PFSK-1 (cell line): ENCODE results near the gene RBBP8NL.

Experiments
- FOXP2 ChIP-seq: optimal IDR thresholded peaks from 2 replicates; pipeline ENCODE3; 2011; ENCODE audit warnings: borderline replicate concordance, control low read depth, inconsistent platforms; ENCODE audit not compliant: insufficient read depth; ENCODE audit errors: extremely low read length, extremely low read depth
- POLR2AphosphoS5 ChIP-seq: IDR thresholded peaks from 2 replicates; pipeline ENCODE4 v1.6.1; 2012; ENCODE audit warnings: low read depth, mild to moderate bottlenecking, control low read depth, low read length, moderate library complexity
- REST ChIP-seq, 2 experiments: IDR thresholded peaks; 2 replicates each; pipeline versions ENCODE4 v1.6.1 to v1.8.0; 2011 to 2012; ENCODE audit warnings: low read depth in 2 of 2, low read length in 2 of 2, control low read depth in 1 of 2, inconsistent platforms in 1 of 2, mild to moderate bottlenecking in 1 of 2, moderate library complexity in 1 of 2; ENCODE audit not compliant: insufficient read depth in 1 of 2
- SIN3A ChIP-seq: IDR thresholded peaks from 2 replicates; pipeline ENCODE4 v1.6.1; 2012; ENCODE audit warnings: mild to moderate bottlenecking, low read length, moderate library complexity, borderline replicate concordance; ENCODE audit not compliant: insufficient read depth
- TAF1 ChIP-seq: IDR thresholded peaks from 2 replicates; pipeline ENCODE4 v1.6.1; 2012; ENCODE audit warnings: low read length, control low read depth, borderline replicate concordance; ENCODE audit not compliant: insufficient read depth

The RBBP8NL gene

GRCh38 chr20:62429455-62430310, 2.3 kb upstream of the RBBP8NL start:
- TF ChIP-seq FOXP2 (no peak), SIN3A (no peak)

- TF ChIP-seq REST (IDR thresholded peaks at IDR 0.05; ENCODE audit: insufficient read depth in 1 of 2, low read depth in 2 of 2, low read length in 2 of 2) (no peak), SIN3A (no peak), POLR2AphosphoS5 (no peak), TAF1 (no peak), FOXP2 (no peak)
Observed at GRCh38 chr20:62428396-62429295, 1.3 kb upstream of the RBBP8NL start.

- TF ChIP-seq TAF1 (no peak), SIN3A (no peak), REST (IDR thresholded peaks at IDR 0.05; ENCODE audit: insufficient read depth in 1 of 2, low read depth in 2 of 2, low read length in 2 of 2) (no peak), FOXP2 (no peak), POLR2AphosphoS5 (no peak)
Observed at GRCh38 chr20:62428002-62428372, 648 bp upstream of the RBBP8NL start.

- TF ChIP-seq REST (IDR thresholded peaks at IDR 0.05; ENCODE audit: insufficient read depth in 1 of 2, low read depth in 2 of 2, low read length in 2 of 2) (no peak), TAF1 (no peak), FOXP2 (no peak), POLR2AphosphoS5 (no peak), SIN3A (no peak)
Observed at GRCh38 chr20:62426699-62427131, 624 bp downstream of the RBBP8NL start.

- TF ChIP-seq FOXP2 = no peak
- TF ChIP-seq POLR2AphosphoS5 = no peak
- no peak for TF ChIP-seq SIN3A
Observed at GRCh38 chr20:62425281-62426058, 1.9 kb downstream of the RBBP8NL start.
